H9 (cell line): Measurements from ENCODE around the gene JAK2. TPM values are rescaled to one million over a fixed set of nuclear protein-coding genes. Genes with fewer than 3 reads are reported as not detected.

ENCODE experiments used
- DNase-seq: peaks from one replicate; pipeline ENCODE4 v3.0.0-alpha.2; 2017
- H2AFZ ChIP-seq: one replicate; pipeline ENCODE4 v1.6.1; 2013; ENCODE audit warnings: mild to moderate bottlenecking, low read length, control low read depth, moderate library complexity
- H2AK5ac ChIP-seq: 2 replicates; pipeline ENCODE4 v1.6.1; 2013; ENCODE audit warnings: low read length, control low read depth, mixed read lengths; ENCODE audit not compliant: insufficient read length
- H2BK120ac ChIP-seq: one replicate; pipeline ENCODE4 v1.6.1; 2013; ENCODE audit warnings: low read depth, mild to moderate bottlenecking, low read length, control low read depth, inconsistent platforms; ENCODE audit not compliant: poor library complexity, severe bottlenecking
- H2BK12ac ChIP-seq: 2 replicates; pipeline ENCODE4 v1.6.1; 2013; ENCODE audit warnings: low read length, control low read depth, mixed read lengths, low read depth; ENCODE audit not compliant: insufficient read length
- H2BK15ac ChIP-seq: 2 replicates; pipeline ENCODE4 v1.6.1; 2013; ENCODE audit warnings: low read depth, low read length, control low read depth
- H2BK20ac ChIP-seq: one replicate; pipeline ENCODE4 v1.6.1; 2013; ENCODE audit warnings: low read depth, mild to moderate bottlenecking, low read length, control low read depth, inconsistent platforms; ENCODE audit not compliant: poor library complexity, severe bottlenecking
- H2BK5ac ChIP-seq: 2 replicates; pipeline ENCODE4 v1.6.1; 2013; ENCODE audit warnings: low read length, control low read depth, mixed read lengths; ENCODE audit not compliant: insufficient read length
- H3K14ac ChIP-seq: 2 replicates; pipeline ENCODE4 v1.6.1; 2013; ENCODE audit warnings: low read length, control low read depth; ENCODE audit not compliant: insufficient read depth
- H3K18ac ChIP-seq: 2 replicates; pipeline ENCODE4 v1.6.1; 2013; ENCODE audit warnings: low read depth, mild to moderate bottlenecking, mixed read lengths, low read length, control low read depth; ENCODE audit not compliant: insufficient read length
- H3K23ac ChIP-seq: 2 replicates; pipeline ENCODE4 v1.6.1; 2013; ENCODE audit warnings: low read length, control low read depth, mixed read lengths, low read depth; ENCODE audit not compliant: insufficient read length
- H3K23me2 ChIP-seq: 2 replicates; pipeline ENCODE4 v1.6.1; 2013; ENCODE audit warnings: low read depth, mild to moderate bottlenecking, mixed read lengths, low read length, control low read depth; ENCODE audit not compliant: insufficient read length, poor library complexity, severe bottlenecking
- H3K27ac ChIP-seq: 2 replicates; pipeline ENCODE4 v1.5.1; 2013; ENCODE audit warnings: low read length, control low read depth, mixed read lengths, low read depth; ENCODE audit not compliant: insufficient read length
- H3K27me3 ChIP-seq: 2 replicates; pipeline ENCODE4 v1.6.1; 2013; ENCODE audit warnings: low read length, control low read depth, inconsistent platforms; ENCODE audit not compliant: insufficient read depth
- H3K4ac ChIP-seq: 2 replicates; pipeline ENCODE4 v1.6.1; 2013; ENCODE audit warnings: low read depth, mild to moderate bottlenecking, control low read depth, inconsistent platforms, low read length, moderate library complexity
- H3K4me1 ChIP-seq: 2 replicates; pipeline ENCODE4 v1.6.1; 2013; ENCODE audit warnings: low read length, control low read depth, inconsistent platforms; ENCODE audit not compliant: insufficient read depth
- H3K4me2 ChIP-seq: 2 replicates; pipeline ENCODE4 v1.6.1; 2013; ENCODE audit warnings: low read length, control low read depth, mixed read lengths; ENCODE audit not compliant: insufficient read length, insufficient read depth
- H3K56ac ChIP-seq: 2 replicates; pipeline ENCODE4 v1.6.1; 2013; ENCODE audit warnings: low read depth, mild to moderate bottlenecking, mixed read lengths, low read length, control low read depth; ENCODE audit not compliant: insufficient read length
- H3K79me1 ChIP-seq: 2 replicates; pipeline ENCODE4 v1.6.1; 2013; ENCODE audit warnings: low read depth, mild to moderate bottlenecking, moderate library complexity, low read length, control low read depth, inconsistent platforms; ENCODE audit not compliant: insufficient read depth, poor library complexity, severe bottlenecking
- H3K79me2 ChIP-seq: 2 replicates; pipeline ENCODE4 v1.6.1; 2013; ENCODE audit warnings: low read length, control low read depth, inconsistent platforms; ENCODE audit not compliant: insufficient read depth
- H3K9ac ChIP-seq: 2 replicates; pipeline ENCODE4 v1.6.1; 2013; ENCODE audit warnings: low read length, control low read depth, mixed read lengths; ENCODE audit not compliant: insufficient read length; ENCODE audit errors: extremely low read depth
- H3K9me3 ChIP-seq: one replicate; pipeline ENCODE4 v1.6.1; 2013; ENCODE audit warnings: low read depth, low read length, inconsistent platforms; ENCODE audit not compliant: control insufficient read depth
- H3T11ph ChIP-seq: one replicate; pipeline ENCODE4 v1.6.1; 2013; ENCODE audit warnings: mild to moderate bottlenecking, low read length, control low read depth, inconsistent platforms
- H4K20me1 ChIP-seq: one replicate; pipeline ENCODE4 v1.6.1; 2013; ENCODE audit not compliant: control insufficient read depth, insufficient read length, insufficient read depth
- H4K5ac ChIP-seq: 2 replicates; pipeline ENCODE4 v1.6.1; 2013; ENCODE audit warnings: low read depth, mild to moderate bottlenecking, mixed read lengths, low read length, control low read depth; ENCODE audit not compliant: insufficient read length
- H4K8ac ChIP-seq: replicated peaks from 2 replicates; pipeline ENCODE4 v1.6.1; 2013; ENCODE audit warnings: low read length, control low read depth, mixed read lengths, low read depth; ENCODE audit not compliant: insufficient read length
- H4K91ac ChIP-seq: 2 replicates; pipeline ENCODE4 v1.6.1; 2013; ENCODE audit warnings: low read depth, mild to moderate bottlenecking, moderate library complexity, mixed read lengths, low read length, control low read depth; ENCODE audit not compliant: insufficient read length
- H3K27ac Mint-ChIP-seq, 3 experiments: 2 replicates in 2 of 3; 3 replicates in 1 of 3; pipeline ENCODE4 v1.8.0; 2020 to 2021; ENCODE audit warnings: mixed read lengths in 3 of 3, mild to moderate bottlenecking in 1 of 3, moderate library complexity in 1 of 3
- H3K27me3 Mint-ChIP-seq: 2 replicates; pipeline ENCODE4 v1.8.0; 2021; ENCODE audit warnings: low read depth, mild to moderate bottlenecking, moderate library complexity, mixed read lengths
- H3K36me3 Mint-ChIP-seq, 3 experiments: 2 replicates in 2 of 3; 3 replicates in 1 of 3; pipeline ENCODE4 v1.8.0; 2020 to 2021; ENCODE audit warnings: low read depth in 3 of 3, mixed read lengths in 3 of 3; ENCODE audit not compliant: insufficient read depth in 1 of 3
- H3K4me1 Mint-ChIP-seq, 2 experiments: 2 replicates each; pipeline ENCODE4 v1.8.0; 2020; ENCODE audit warnings: mixed read lengths in 2 of 2
- H3K4me3 Mint-ChIP-seq, 2 experiments: 2 replicates in 1 of 2; 3 replicates in 1 of 2; pipeline ENCODE4 v1.8.0; 2020 to 2021; ENCODE audit warnings: mild to moderate bottlenecking in 2 of 2, mixed read lengths in 2 of 2, moderate library complexity in 1 of 2
- H3K9me3 Mint-ChIP-seq, 2 experiments: 2 replicates in 1 of 2; 3 replicates in 1 of 2; pipeline ENCODE4 v1.8.0; 2020; ENCODE audit warnings: mild to moderate bottlenecking in 2 of 2, mixed read lengths in 2 of 2, moderate library complexity in 1 of 2
- WGBS: extraction: QIAGEN DNeasy Blood & Tissue Kit; methylation state at CpG from one replicate; pipeline ENCODE4 v1.1.7; 2013; ENCODE audit warnings: missing lambda C conversion rate, low lambda C conversion rate, mixed read lengths; ENCODE audit not compliant: insufficient read length; ENCODE audit errors: extremely low coverage; 5-methylcytosine and 5-hydroxymethylcytosine counted together
- total RNA-seq: library from RNA; stranded (reverse); gene quantifications from 2 replicates; pipeline ENCODE4 v1.2.1, GENCODE V29; 2021
- TF ChIP-seq, protein P1 (sequence below): fragments of 200-600 bp; sonication (generic); conservative IDR thresholded peaks from 3 replicates; pipeline ENCODE4 v1.8.0; 2021; ENCODE audit warnings: antibody characterized with exemption, mild to moderate bottlenecking

The JAK2 gene
- total RNA-seq, 1 experiment from 2014 or later = 3.4 TPM

DNA sequence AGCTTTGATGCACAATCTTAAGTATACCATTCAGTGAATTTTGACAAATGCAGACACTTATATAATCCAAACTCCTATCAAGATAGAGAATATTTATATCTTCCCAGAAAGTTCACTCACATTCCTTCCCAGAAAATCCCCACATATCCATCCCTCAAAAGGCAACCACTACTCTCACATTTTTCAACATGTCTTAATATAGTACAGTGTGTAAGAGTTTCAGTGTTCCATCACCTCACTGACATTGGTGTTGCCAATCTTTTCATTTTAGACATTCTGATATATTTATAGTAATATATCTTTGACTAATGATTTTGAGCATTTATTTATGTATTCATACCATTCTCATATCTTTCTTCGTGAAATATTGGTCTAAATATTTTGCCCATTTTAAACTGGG lies 38.1 kb upstream of the JAK2 start:
- no peak overlapping the region for H2BK120ac ChIP-seq
- no peak overlapping the region for H4K5ac ChIP-seq
- no peak overlapping the region for H2BK12ac ChIP-seq
- no peak overlapping the region for H3K4me3 Mint-ChIP-seq
- H2BK20ac ChIP-seq = no peak overlapping the region
- H3K9ac ChIP-seq = no peak overlapping the region
- no CpG with 5 or more reads among the region's 1 CpG for WGBS
- no peak overlapping the region for H2BK15ac ChIP-seq
- no peak overlapping the region for H2BK5ac ChIP-seq
- no peak overlapping the region for H4K91ac ChIP-seq
- H4K20me1 ChIP-seq = no peaks in the 10 kb centered on the region
- H3K36me3 Mint-ChIP-seq = peaks cover 0 to 4% (median under 1%) of the 10 kb centered on the region in 3 experiments; a peak in 3 of 7 replicates
- no peaks in the 10 kb centered on the region for H3K27me3 ChIP-seq
- no peak overlapping the region for H3K4me2 ChIP-seq
- no peaks in the 10 kb centered on the region for H3K23me2 ChIP-seq
- H3K79me1 ChIP-seq = no peaks in the 10 kb centered on the region
- no peak overlapping the region for H2AK5ac ChIP-seq
- H3K56ac ChIP-seq = no peak overlapping the region
- TF ChIP-seq, protein P1, sequence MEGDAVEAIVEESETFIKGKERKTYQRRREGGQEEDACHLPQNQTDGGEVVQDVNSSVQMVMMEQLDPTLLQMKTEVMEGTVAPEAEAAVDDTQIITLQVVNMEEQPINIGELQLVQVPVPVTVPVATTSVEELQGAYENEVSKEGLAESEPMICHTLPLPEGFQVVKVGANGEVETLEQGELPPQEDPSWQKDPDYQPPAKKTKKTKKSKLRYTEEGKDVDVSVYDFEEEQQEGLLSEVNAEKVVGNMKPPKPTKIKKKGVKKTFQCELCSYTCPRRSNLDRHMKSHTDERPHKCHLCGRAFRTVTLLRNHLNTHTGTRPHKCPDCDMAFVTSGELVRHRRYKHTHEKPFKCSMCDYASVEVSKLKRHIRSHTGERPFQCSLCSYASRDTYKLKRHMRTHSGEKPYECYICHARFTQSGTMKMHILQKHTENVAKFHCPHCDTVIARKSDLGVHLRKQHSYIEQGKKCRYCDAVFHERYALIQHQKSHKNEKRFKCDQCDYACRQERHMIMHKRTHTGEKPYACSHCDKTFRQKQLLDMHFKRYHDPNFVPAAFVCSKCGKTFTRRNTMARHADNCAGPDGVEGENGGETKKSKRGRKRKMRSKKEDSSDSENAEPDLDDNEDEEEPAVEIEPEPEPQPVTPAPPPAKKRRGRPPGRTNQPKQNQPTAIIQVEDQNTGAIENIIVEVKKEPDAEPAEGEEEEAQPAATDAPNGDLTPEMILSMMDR = no peak
- no peak for DNase-seq
- H3K4ac ChIP-seq = no peak overlapping the region
- no peaks in the 10 kb centered on the region for H3K4me1 Mint-ChIP-seq
- no peaks in the 10 kb centered on the region for H3K4me1 ChIP-seq
- H3K18ac ChIP-seq = no peak overlapping the region
- no peak overlapping the region for H4K8ac ChIP-seq
- no peak overlapping the region for H3K27ac ChIP-seq
- no peak overlapping the region for H2AFZ ChIP-seq
- no peak overlapping the region for H3K23ac ChIP-seq
- no peaks in the 10 kb centered on the region for H3K79me2 ChIP-seq
- H3K27ac Mint-ChIP-seq = no peak overlapping the region
- no peaks in the 10 kb centered on the region for H3K9me3 ChIP-seq
- peaks cover 7 to 11% of the 10 kb centered on the region in 2 experiments for H3K9me3 Mint-ChIP-seq
- no peaks in the 10 kb centered on the region for H3K27me3 Mint-ChIP-seq
- H3K14ac ChIP-seq = no peak overlapping the region
- H3T11ph ChIP-seq = no peak overlapping the region
